GM21786 (cell line): ENCODE measurements around the gene NMBR.
A peak's percentile ranks its signal among the peaks of the same experiment; 100 is the strongest.
"Not testable (repeated sequence)": the region's sequence is repeated elsewhere in the genome, so short reads cannot be mapped to it uniquely, and the experiment has no call there.

Experiments
- ATAC-seq: cut with Tn5 transposase; IDR thresholded peaks from one replicate; pipeline ENCODE4 v1.9.1; 2021; ENCODE audit not compliant: unreplicated experiment

NMBR gene

GRCh38 chr6:142146828-142147662, at the start of gene NMBR, which contains the start of gene VTA1:
Gene NMBR, minus strand, starts transcription at chr6:142147122. Its CDS starts 58,464 bp downstream, at chr6:142088658.
Gene VTA1, plus strand, starts transcription at chr6:142147263. Its CDS starts 25 bp downstream, at chr6:142147288.
- peak; percentile 99 for ATAC-seq

GRCh38 chr6:142195862-142196541, 49.1 kb upstream of the NMBR start:
- ATAC-seq: no peak

GRCh38 chr6:142193621-142194020, 46.7 kb upstream of the NMBR start:
- ATAC-seq: no peak

GRCh38 chr6:142192343-142192742, 45.4 kb upstream of the NMBR start:
- no peak for ATAC-seq

GRCh38 chr6:142189057-142189456, 42.1 kb upstream of the NMBR start:
- no peak for ATAC-seq

- not testable (repeated sequence) for ATAC-seq
These were observed 41.4 kb upstream of the NMBR start for GRCh38 chr6:142188341-142188740.

GRCh38 chr6:142187209-142187608, 40.3 kb upstream of the NMBR start:
- ATAC-seq: no peak

GRCh38 chr6:142185641-142186040, 38.7 kb upstream of the NMBR start:
- ATAC-seq: no peak

GRCh38 chr6:142184307-142184706, 37.4 kb upstream of the NMBR start:
- no peak for ATAC-seq

GRCh38 chr6:142183351-142183750, 36.4 kb upstream of the NMBR start:
- ATAC-seq: no peak

GRCh38 chr6:142182004-142182403, 35.1 kb upstream of the NMBR start:
- no peak for ATAC-seq

- no peak for ATAC-seq
These were observed 31.2 kb upstream of the NMBR start for GRCh38 chr6:142178129-142178528.

- no peak for ATAC-seq
These were observed 27.8 kb upstream of the NMBR start for GRCh38 chr6:142174703-142175102.

GRCh38 chr6:142173980-142174379, 27.1 kb upstream of the NMBR start:
- ATAC-seq: no peak

GRCh38 chr6:142172758-142173157, 25.8 kb upstream of the NMBR start:
- no peak for ATAC-seq

GRCh38 chr6:142171351-142171750, 24.4 kb upstream of the NMBR start:
- no peak for ATAC-seq

- no peak for ATAC-seq
These were observed 20.6 kb upstream of the NMBR start for GRCh38 chr6:142167486-142167885.

- ATAC-seq: no peak
These were observed 20.1 kb upstream of the NMBR start for GRCh38 chr6:142167071-142167470.

- no peak for ATAC-seq
These were observed 18.3 kb upstream of the NMBR start for GRCh38 chr6:142165227-142165626.

- no peak for ATAC-seq
These were observed 15.9 kb upstream of the NMBR start for GRCh38 chr6:142162780-142163179.

GRCh38 chr6:142156758-142157068, 9.8 kb upstream of the NMBR start:
- ATAC-seq: not testable (repeated sequence)
